Gastrocnemius medialis (tissue), 4 donors: Measurements from ENCODE around the gene PLS1. TPM values are rescaled to one million over a fixed set of nuclear protein-coding genes. Genes with fewer than 3 reads are reported as not detected.

Source experiments
- ATAC-seq, 2 donors: fragments of 150-250 bp; one replicate each; pipeline ENCODE4 v1.9.1; 2016
- DNase-seq, 2 donors: peaks; one replicate each; pipeline ENCODE4 v3.0.0-alpha.2; 2019
- H3K27ac ChIP-seq, 4 donors: fragments of 200-600 bp; sonication (generic); 1 replicate in 1 of 4; 2 replicates in 3 of 4; pipeline ENCODE4 v1.5.1; 2016 to 2018; ENCODE audit warnings: mild to moderate bottlenecking in 2 of 4, moderate library complexity in 1 of 4
- H3K27me3 ChIP-seq, 3 donors: fragments of 200-600 bp; sonication (generic) in 2 of 3; 1 replicate in 1 of 3; 2 replicates in 2 of 3; pipeline versions ENCODE4 v1.5.1 to v1.6.0; 2016 to 2019; ENCODE audit warnings: mild to moderate bottlenecking in 1 of 3, moderate library complexity in 1 of 3
- H3K36me3 ChIP-seq, 2 donors: fragments of 200-600 bp; sonication (generic) in 1 of 2; one replicate each; pipeline ENCODE4 v1.5.1; 2017 to 2018
- H3K4me1 ChIP-seq, 2 donors: fragments of 200-600 bp; sonication (generic) in 1 of 2; one replicate each; pipeline ENCODE4 v1.5.1; 2016 to 2017; ENCODE audit warnings: mild to moderate bottlenecking in 2 of 2
- H3K4me3 ChIP-seq, 4 donors: fragments of 200-600 bp; sonication (generic) in 3 of 4; 1 replicate in 1 of 4; 2 replicates in 3 of 4; pipeline ENCODE4 v1.5.1; 2016 to 2019; ENCODE audit warnings: mild to moderate bottlenecking in 2 of 4
- H3K9me3 ChIP-seq, 3 donors: fragments of 200-600 bp; sonication (generic) in 2 of 3; 1 replicate in 1 of 3; 2 replicates in 2 of 3; pipeline ENCODE4 v1.5.1; 2016 to 2019
- CTCF ChIP-seq, 5 experiments: fragments of 450-650 bp in 3 of 5; fragments of 200-600 bp in 2 of 5; sonication (generic) in 2 of 5; IDR thresholded peaks in 4 of 5; conservative IDR thresholded peaks in 1 of 5; 1 replicate in 4 of 5; 2 replicates in 1 of 5; pipeline ENCODE4 v1.5.1; 2016 to 2019; ENCODE audit warnings: antibody characterized with exemption in 5 of 5, mild to moderate bottlenecking in 3 of 5, moderate library complexity in 3 of 5
- POLR2A ChIP-seq, 2 donors: fragments of 450-650 bp; IDR thresholded peaks; one replicate each; pipeline ENCODE4 v1.6.1; 2017; ENCODE audit warnings: antibody characterized with exemption in 2 of 2, mild to moderate bottlenecking in 2 of 2, moderate library complexity in 2 of 2
- in situ Hi-C, 4 donors: fragments of 200-750 bp; cut with MboI; loops; one replicate each; pipeline versions ENCODE4 v1.15.0 to v1.8.0; 2017; ENCODE audit warnings: low sequenced_read_pairs in 4 of 4
- intact Hi-C: fragments of 100-400 bp; cut with DNase I; formaldehyde crosslinking; loops from one replicate; pipeline ENCODE4 v1.15.1; 2023; ENCODE audit warnings: low total_unique reads
- total RNA-seq, 4 donors: library from RNA; depleted of rRNA; stranded (reverse); fragments of >200 nt; gene quantifications; one replicate each; pipeline versions ENCODE4 v1.1.0 to v1.2.3, GENCODE V29; 2016

The PLS1 gene
- total RNA-seq, 4 donors from 2014 or later = 0.65 to 5.4 (median 0.94) TPM

DNA sequence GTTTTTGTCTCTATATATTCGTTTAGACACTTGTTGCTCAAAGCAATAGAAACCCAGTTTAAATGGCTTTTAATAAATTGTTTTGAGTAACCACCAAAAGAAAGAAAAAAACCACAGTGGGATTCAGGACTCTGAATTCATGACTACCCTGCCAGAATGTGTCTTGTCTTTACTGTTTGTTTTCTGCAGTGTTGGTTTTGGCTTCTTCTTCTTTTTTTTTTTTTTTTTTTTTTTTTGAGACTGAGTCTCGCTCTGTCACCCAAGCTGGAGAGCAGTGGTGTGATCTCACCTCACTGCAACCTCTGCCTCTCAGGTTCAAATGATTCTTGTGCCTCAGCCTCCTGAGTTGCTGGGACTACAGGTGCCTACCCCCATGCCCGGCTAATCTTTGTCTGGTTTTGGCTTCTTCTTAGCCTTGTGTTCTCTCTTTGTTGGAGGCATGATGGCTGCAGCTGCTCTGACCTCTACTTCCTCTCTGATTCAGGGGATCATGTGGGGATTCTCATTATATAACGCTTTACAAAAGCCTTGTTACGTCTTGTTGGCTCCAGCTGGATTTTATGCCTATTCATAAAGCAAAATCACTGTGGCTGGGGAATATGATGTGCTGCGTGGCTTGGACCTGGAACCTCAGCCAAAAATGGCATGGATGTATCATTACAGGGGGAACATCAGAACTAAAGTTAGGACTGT lies 54.0 kb downstream of the PLS1 start:
- Histone ChIP-seq H3K27me3 (no peaks in the 10 kb centered on the region), H3K4me1 (no peaks in the 10 kb centered on the region), H3K27ac (no peak overlapping the region), H3K9me3 (no peaks in the 10 kb centered on the region), H3K36me3 (no peaks in the 10 kb centered on the region), H3K4me3 (no peak overlapping the region)
- TF ChIP-seq POLR2A (IDR thresholded peaks at IDR 0.05) = no peak
- in situ Hi-C loops (no loop called here), intact Hi-C loops (no loop called here)
- no peak for ATAC-seq
- no peak for DNase-seq

DNA sequence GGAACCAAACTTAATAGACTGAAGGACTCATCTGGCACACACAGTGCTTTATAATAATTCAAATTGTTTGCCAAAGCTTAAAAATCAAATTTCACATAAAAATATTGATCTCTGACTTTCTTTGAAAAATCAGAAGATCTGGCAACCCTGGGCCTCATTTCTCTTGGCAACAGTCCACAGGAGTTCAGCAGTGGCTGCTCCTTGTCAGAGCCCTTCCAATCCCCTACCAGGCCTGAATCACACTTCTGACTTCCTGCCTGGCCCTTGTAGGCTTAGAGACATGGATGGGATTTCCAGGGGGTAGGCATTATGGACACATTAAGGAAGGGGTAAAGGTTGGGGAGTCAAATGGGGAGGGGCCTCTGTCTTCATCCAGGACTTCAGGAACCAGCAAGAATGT lies 55.5 kb downstream of the PLS1 start:
- no peaks in the 10 kb centered on the region for H3K9me3 ChIP-seq
- in situ Hi-C loops (no loop called here), intact Hi-C loops (no loop called here)
- H3K36me3 ChIP-seq = no peaks in the 10 kb centered on the region
- no peak overlapping the region for H3K4me3 ChIP-seq
- H3K4me1 ChIP-seq = no peaks in the 10 kb centered on the region
- H3K27me3 ChIP-seq = no peaks in the 10 kb centered on the region
- ATAC-seq (no peak), DNase-seq (no peak)
- TF ChIP-seq CTCF (IDR thresholded peaks at IDR 0.05 in 4 of 5, conservative IDR thresholded peaks at IDR 0.05 in 1 of 5) (no peak), POLR2A (IDR thresholded peaks at IDR 0.05) (no peak)
- no peak overlapping the region for H3K27ac ChIP-seq

GRCh38 chr3:142652826-142653292 lies 56.7 kb downstream of the PLS1 start:
- Histone ChIP-seq H3K27me3 (no peaks in the 10 kb centered on the region), H3K27ac (no peak overlapping the region), H3K36me3 (no peaks in the 10 kb centered on the region), H3K4me3 (no peak overlapping the region), H3K9me3 (no peaks in the 10 kb centered on the region), H3K4me1 (no peaks in the 10 kb centered on the region)
- TF ChIP-seq POLR2A (IDR thresholded peaks at IDR 0.05) (no peak), CTCF (IDR thresholded peaks at IDR 0.05 in 4 of 5, conservative IDR thresholded peaks at IDR 0.05 in 1 of 5) (no peak)
- intact Hi-C loops = no loop called here
- no peak for ATAC-seq
- DNase-seq = no peak
- in situ Hi-C loops = no loop called here

DNA sequence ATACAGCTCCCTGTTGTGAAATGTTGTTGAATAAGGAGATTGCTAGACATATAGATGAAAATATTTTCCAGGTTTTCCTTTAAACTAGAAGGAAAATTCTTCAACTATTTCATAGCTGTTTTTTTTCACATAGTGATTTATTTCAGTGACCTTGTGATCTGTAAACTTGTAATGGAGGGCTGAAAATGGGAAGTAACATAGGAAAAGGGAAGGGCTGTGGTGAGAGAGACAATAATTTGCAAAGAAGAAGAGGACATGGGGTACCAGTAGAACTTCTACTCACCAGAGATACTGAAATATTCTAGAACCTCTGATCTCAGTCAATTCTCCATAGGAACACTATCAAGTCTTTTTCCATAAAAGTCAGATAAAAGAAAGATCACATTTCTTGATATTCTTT lies 60.4 kb downstream of the PLS1 start:
- no peak for DNase-seq

DNA sequence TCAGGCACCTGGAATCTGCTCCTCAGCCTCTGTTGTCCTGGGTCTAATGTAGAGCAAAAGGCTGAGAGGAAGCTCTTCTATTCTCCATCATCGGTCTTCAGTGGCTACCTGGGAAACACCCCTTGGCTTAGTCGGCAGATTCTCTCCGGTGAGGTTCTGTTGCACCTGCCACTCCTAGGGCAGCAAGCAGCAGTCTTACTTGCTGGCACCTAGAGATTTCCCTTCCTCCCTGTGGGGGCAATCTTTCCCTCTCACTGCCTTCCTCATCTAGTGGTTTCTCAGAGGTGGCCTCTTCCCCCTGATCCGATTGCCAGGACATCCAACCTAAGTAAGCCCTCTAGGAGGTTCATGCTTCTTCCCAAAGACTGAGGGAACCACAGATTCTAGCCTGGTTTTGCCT lies 60.8 kb downstream of the PLS1 start:
- H3K4me1 ChIP-seq = no peaks in the 10 kb centered on the region
- no peak overlapping the region for H3K4me3 ChIP-seq
- H3K9me3 ChIP-seq = no peaks in the 10 kb centered on the region
- H3K36me3 ChIP-seq = no peaks in the 10 kb centered on the region
- intact Hi-C loops (no loop called here), in situ Hi-C loops (no loop called here)
- no peak overlapping the region for H3K27ac ChIP-seq
- no peak for TF ChIP-seq CTCF (IDR thresholded peaks at IDR 0.05 in 4 of 5, conservative IDR thresholded peaks at IDR 0.05 in 1 of 5)
- no peak for TF ChIP-seq POLR2A (IDR thresholded peaks at IDR 0.05)
- ATAC-seq (no peak), DNase-seq (no peak)
- H3K27me3 ChIP-seq = no peaks in the 10 kb centered on the region

More for the DNA sequence above, 60.4 kb downstream of the PLS1 start:
- Histone ChIP-seq H3K4me3 (no peak overlapping the region), H3K27me3 (no peaks in the 10 kb centered on the region), H3K4me1 (no peaks in the 10 kb centered on the region), H3K36me3 (no peaks in the 10 kb centered on the region), H3K9me3 (no peaks in the 10 kb centered on the region), H3K27ac (no peak overlapping the region)
- no peak for ATAC-seq
- intact Hi-C loops = no loop called here
- TF ChIP-seq POLR2A (IDR thresholded peaks at IDR 0.05) (no peak), CTCF (IDR thresholded peaks at IDR 0.05 in 4 of 5, conservative IDR thresholded peaks at IDR 0.05 in 1 of 5) (no peak)
- in situ Hi-C loops = no loop called here
